ENCODE results near the gene ACTL7B. TPM values are rescaled to one million over a fixed set of nuclear protein-coding genes. Genes with fewer than 3 reads are reported as not detected.
"Not testable (repeated sequence)": the region's sequence is repeated elsewhere in the genome, so short reads cannot be mapped to it uniquely, and the experiment has no call there.

Gene ACTL7B
- polyA plus RNA-seq, 1 donor = not detected

- DNase-seq = no peak
Measured at GRCh38 chr9:108867829-108868228, 12.0 kb upstream of the ACTL7B start.

GRCh38 chr9:108867116-108867515 is 11.3 kb upstream of the ACTL7B start:
- no peak for DNase-seq

- no peak for DNase-seq
Measured at GRCh38 chr9:108866001-108866420, 10.2 kb upstream of the ACTL7B start.

GRCh38 chr9:108865037-108865436 is 9.3 kb upstream of the ACTL7B start:
- DNase-seq = no peak

GRCh38 chr9:108864446-108864845 is 8.7 kb upstream of the ACTL7B start:
- DNase-seq = no peak

- no peak for DNase-seq
Measured at GRCh38 chr9:108863891-108864290, 8.1 kb upstream of the ACTL7B start.

GRCh38 chr9:108861997-108862396 is 6.2 kb upstream of the ACTL7B start, which contains the start of gene ACTL7A:
ACTL7A (plus strand) TSS chr9:108862266; CDS start chr9:108862323, 57 bp downstream.
- no peak for DNase-seq

- DNase-seq = no peak
Measured at GRCh38 chr9:108861464-108861863, 5.7 kb upstream of the ACTL7B start.

- DNase-seq = no peak
Measured at GRCh38 chr9:108860764-108861163, 5.0 kb upstream of the ACTL7B start.

- DNase-seq = no peak
Measured at GRCh38 chr9:108860354-108860753, 4.6 kb upstream of the ACTL7B start.

GRCh38 chr9:108859459-108860114 is 3.8 kb upstream of the ACTL7B start:
- DNase-seq = no peak

GRCh38 chr9:108857572-108857971 is 1.8 kb upstream of the ACTL7B start:
- DNase-seq = no peak

GRCh38 chr9:108855529-108855886 is 278 bp downstream of the ACTL7B start:
- no peak for DNase-seq

- DNase-seq = no peak
Measured at GRCh38 chr9:108854641-108855528, 901 bp downstream of the ACTL7B start.

- no peak for DNase-seq
Measured at GRCh38 chr9:108854094-108854493, 1.7 kb downstream of the ACTL7B start.

- DNase-seq = no peak
Measured at GRCh38 chr9:108852079-108852478, 3.7 kb downstream of the ACTL7B start.

GRCh38 chr9:108851138-108851537 is 4.6 kb downstream of the ACTL7B start:
- DNase-seq = no peak

- DNase-seq = no peak
Measured at GRCh38 chr9:108850293-108850897, 5.4 kb downstream of the ACTL7B start.

- not testable (repeated sequence) for DNase-seq
Measured at GRCh38 chr9:108848296-108848695, 7.5 kb downstream of the ACTL7B start.

GRCh38 chr9:108845947-108846346 is 9.8 kb downstream of the ACTL7B start:
- DNase-seq = no peak

- no peak for DNase-seq
Measured at GRCh38 chr9:108845507-108845906, 10.3 kb downstream of the ACTL7B start.

GRCh38 chr9:108844856-108845255 is 10.9 kb downstream of the ACTL7B start:
- no peak for DNase-seq

GRCh38 chr9:108844391-108844790 is 11.4 kb downstream of the ACTL7B start:
- DNase-seq = peak; percentile 53

All from hindlimb muscle (tissue), 1 donor.